ENCODE measurements around the gene NDRG3. TPM values are rescaled to one million over a fixed set of nuclear protein-coding genes. Genes with fewer than 3 reads are reported as not detected.
A peak's percentile ranks its signal among the peaks of the same experiment; 100 is the strongest.

NDRG3 gene
- total and polyA plus RNA-seq, 2 donors from 2014 or later = 25.3 to 26.4 TPM

- Histone ChIP-seq H3K27me3 (ENCODE audit: control insufficient read depth, insufficient read depth, low read length) (no peaks in the 10 kb centered on the region), H3K36me3 (ENCODE audit: control insufficient read depth in 2 of 3, insufficient read depth in 3 of 3, low read length in 3 of 3) (no peaks in the 10 kb centered on the region), H3K4me1 (ENCODE audit: control insufficient read depth in 2 of 3, insufficient read depth in 2 of 3, low read depth in 1 of 3, low read length in 3 of 3) (peaks cover 0 to 4% (median 3%) of the 10 kb centered on the region in 3 donors), H3K9ac (ENCODE audit: low read length in 3 of 3) (peak overlapping the region; percentile 50 to 99 (median 96)), H3K9me3 (ENCODE audit: control insufficient read depth in 2 of 3, insufficient read depth in 1 of 3, low read length in 3 of 3) (no peaks in the 10 kb centered on the region), H3K4me3 (ENCODE audit: low read length in 3 of 3) (peak overlapping the region; percentile 93 to 96 (median 94)), H3K27ac (ENCODE audit: low read depth in 2 of 2, low read length in 2 of 2) (peak overlapping the region in 1 of 2 donors; percentile 48)
- TF ChIP-seq, protein P1, sequence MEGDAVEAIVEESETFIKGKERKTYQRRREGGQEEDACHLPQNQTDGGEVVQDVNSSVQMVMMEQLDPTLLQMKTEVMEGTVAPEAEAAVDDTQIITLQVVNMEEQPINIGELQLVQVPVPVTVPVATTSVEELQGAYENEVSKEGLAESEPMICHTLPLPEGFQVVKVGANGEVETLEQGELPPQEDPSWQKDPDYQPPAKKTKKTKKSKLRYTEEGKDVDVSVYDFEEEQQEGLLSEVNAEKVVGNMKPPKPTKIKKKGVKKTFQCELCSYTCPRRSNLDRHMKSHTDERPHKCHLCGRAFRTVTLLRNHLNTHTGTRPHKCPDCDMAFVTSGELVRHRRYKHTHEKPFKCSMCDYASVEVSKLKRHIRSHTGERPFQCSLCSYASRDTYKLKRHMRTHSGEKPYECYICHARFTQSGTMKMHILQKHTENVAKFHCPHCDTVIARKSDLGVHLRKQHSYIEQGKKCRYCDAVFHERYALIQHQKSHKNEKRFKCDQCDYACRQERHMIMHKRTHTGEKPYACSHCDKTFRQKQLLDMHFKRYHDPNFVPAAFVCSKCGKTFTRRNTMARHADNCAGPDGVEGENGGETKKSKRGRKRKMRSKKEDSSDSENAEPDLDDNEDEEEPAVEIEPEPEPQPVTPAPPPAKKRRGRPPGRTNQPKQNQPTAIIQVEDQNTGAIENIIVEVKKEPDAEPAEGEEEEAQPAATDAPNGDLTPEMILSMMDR (IDR thresholded peaks at IDR 0.05; ENCODE audit: borderline replicate concordance, extremely low read depth, insufficient read depth) = no peak
- DNase-seq = peak in 2 of 5 donors; percentile 16 to 26
- intact Hi-C loops (cut with DNase I) = no loop called here
- no peak for FAIRE-seq
Observed at GRCh38 chr20:36773107-36773596, 27.3 kb upstream of the NDRG3 start.

DNA sequence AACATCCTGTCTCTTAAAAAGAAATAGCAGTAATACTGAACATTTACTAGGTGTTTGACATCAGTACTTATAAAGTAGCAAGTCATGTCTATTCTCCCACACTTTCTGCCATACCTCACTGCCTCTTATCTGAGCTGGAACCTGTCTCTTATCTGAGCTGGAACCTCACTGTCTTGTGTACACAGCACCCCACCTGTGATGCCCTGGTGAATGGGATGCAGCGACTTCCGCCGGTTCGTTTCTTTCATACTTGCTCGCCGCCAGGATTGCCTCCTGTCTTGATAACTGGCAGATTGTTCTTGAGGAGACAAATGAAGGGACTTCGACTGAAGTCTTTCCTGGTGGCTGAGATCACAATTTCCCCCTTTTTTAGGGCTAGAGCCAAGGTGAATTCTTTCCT is 24.8 kb upstream of the NDRG3 start:
- DNase-seq (no peak), FAIRE-seq (no peak)
- Histone ChIP-seq H3K36me3 (ENCODE audit: control insufficient read depth in 2 of 3, insufficient read depth in 3 of 3, low read length in 3 of 3) (no peaks in the 10 kb centered on the region), H3K27me3 (ENCODE audit: control insufficient read depth, insufficient read depth, low read length) (no peaks in the 10 kb centered on the region), H3K9ac (ENCODE audit: low read length in 3 of 3) (no peak overlapping the region), H3K4me3 (ENCODE audit: low read length in 3 of 3) (no peak overlapping the region), H3K27ac (ENCODE audit: low read depth in 2 of 2, low read length in 2 of 2) (no peak overlapping the region), H3K4me1 (ENCODE audit: control insufficient read depth in 2 of 3, insufficient read depth in 2 of 3, low read depth in 1 of 3, low read length in 3 of 3) (peaks cover 0 to 4% (median 3%) of the 10 kb centered on the region in 3 donors), H3K9me3 (ENCODE audit: control insufficient read depth in 2 of 3, insufficient read depth in 1 of 3, low read length in 3 of 3) (no peaks in the 10 kb centered on the region)
- TF ChIP-seq, protein P1 (IDR thresholded peaks at IDR 0.05; ENCODE audit: borderline replicate concordance, extremely low read depth, insufficient read depth) = no peak
- intact Hi-C loops (cut with DNase I) = no loop called here

DNA sequence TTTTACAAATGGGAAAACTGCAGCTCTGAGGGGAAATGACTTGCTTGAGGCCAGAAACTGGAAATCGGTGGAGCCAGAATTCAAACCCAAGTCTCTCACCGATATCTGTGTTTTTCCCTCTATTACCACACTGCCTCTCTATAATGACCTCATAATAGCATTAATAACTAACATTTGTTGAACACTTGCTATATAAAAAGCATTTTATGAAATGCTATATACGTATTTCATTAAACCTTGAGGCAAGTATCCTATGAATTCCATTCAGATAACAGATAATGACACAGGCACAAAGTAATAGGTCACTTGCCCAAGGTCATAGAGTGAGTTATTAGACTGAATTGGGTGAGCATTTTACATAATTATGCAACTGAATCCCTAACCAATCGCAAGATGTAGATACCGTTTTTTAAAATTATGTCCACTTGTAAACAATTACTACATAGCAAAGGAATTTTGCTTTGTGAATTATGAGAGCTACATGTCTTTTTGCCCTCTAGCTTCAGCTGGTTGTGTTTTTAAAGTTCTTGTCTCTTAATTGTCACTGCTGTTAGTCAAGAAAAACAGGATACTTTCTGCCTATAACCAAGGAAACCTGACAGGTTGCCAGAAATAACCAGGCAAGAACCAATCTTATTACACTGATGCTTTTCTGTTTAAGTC is 23.0 kb upstream of the NDRG3 start:
- no peak overlapping the region for H3K4me3 ChIP-seq (ENCODE audit: low read length in 3 of 3)
- FAIRE-seq (no peak), DNase-seq (no peak)
- H3K4me1 ChIP-seq (ENCODE audit: control insufficient read depth in 2 of 3, insufficient read depth in 2 of 3, low read depth in 1 of 3, low read length in 3 of 3) = peaks cover 0 to 4% (median 3%) of the 10 kb centered on the region in 3 donors
- no peaks in the 10 kb centered on the region for H3K27me3 ChIP-seq (ENCODE audit: control insufficient read depth, insufficient read depth, low read length)
- peak overlapping the region in 1 of 2 donors; percentile 47 for H3K27ac ChIP-seq (ENCODE audit: low read depth in 2 of 2, low read length in 2 of 2)
- intact Hi-C loops (cut with DNase I) = no loop called here
- TF ChIP-seq, protein P1 (IDR thresholded peaks at IDR 0.05; ENCODE audit: borderline replicate concordance, extremely low read depth, insufficient read depth) = no peak
- peak overlapping the region in 1 of 3 donors; percentile 23 for H3K9ac ChIP-seq (ENCODE audit: low read length in 3 of 3)
- no peaks in the 10 kb centered on the region for H3K9me3 ChIP-seq (ENCODE audit: control insufficient read depth in 2 of 3, insufficient read depth in 1 of 3, low read length in 3 of 3)
- no peaks in the 10 kb centered on the region for H3K36me3 ChIP-seq (ENCODE audit: control insufficient read depth in 2 of 3, insufficient read depth in 3 of 3, low read length in 3 of 3)
